ENCODE measurements around the gene ITGAV. TPM values are rescaled to one million over a fixed set of nuclear protein-coding genes. Genes with fewer than 3 reads are reported as not detected.

Gene ITGAV
- total and polyA plus RNA-seq, 2 donors (not counting 3 experiments of a cell fraction or from before 2014, with no cell fraction given): 61.8 to 131 TPM

- Histone ChIP-seq H3K4me3 (replicated peaks in 1 of 3; ENCODE audit: insufficient read depth in 1 of 3, low read depth in 1 of 3, low read length in 3 of 3) (no peak overlapping the region), H3K9ac (replicated peaks; ENCODE audit: extremely low read depth, insufficient read depth, low read length) (no peak overlapping the region), H3K36me3 (ENCODE audit: control insufficient read depth in 2 of 2, extremely low read depth in 1 of 2, insufficient read depth in 2 of 2, low read length in 2 of 2) (peaks cover 0 to 2% of the 10 kb centered on the region in 2 experiments), H2AFZ (ENCODE audit: low read depth, low read length) (no peak overlapping the region), H4K20me1 (replicated peaks; ENCODE audit: control insufficient read depth, extremely low read depth, insufficient read depth, low read length) (peaks cover 6% of the 10 kb centered on the region), H3K27ac (ENCODE audit: insufficient read depth, low read depth, low read length) (no peak overlapping the region), H3K9me3 (replicated peaks; ENCODE audit: control insufficient read depth, insufficient read depth, low read length) (no peaks in the 10 kb centered on the region), H3K9me1 (replicated peaks; ENCODE audit: control insufficient read depth, extremely low read depth, insufficient read depth, low read length) (no peaks in the 10 kb centered on the region), H3K4me2 (ENCODE audit: insufficient read depth, low read length) (no peak overlapping the region), H3K79me2 (ENCODE audit: control insufficient read depth, insufficient read depth, low read length) (peaks cover 65% of the 10 kb centered on the region), H3K27me3 (ENCODE audit: control insufficient read depth in 2 of 2, insufficient read depth in 2 of 2, low read length in 2 of 2) (no peaks in the 10 kb centered on the region), H3K4me1 (ENCODE audit: control insufficient read depth, extremely low read depth, insufficient read depth, low read length) (peaks cover 13% of the 10 kb centered on the region)
- intact Hi-C loops (cut with micrococcal nuclease): no loop called here
- dilution Hi-C loops (cut with MboI; ENCODE audit: extremely low pct_ligation_motif_present, low sequenced_read_pairs): no loop called here
- POLR2A ChIA-PET: no interaction called here
- CTCF ChIA-PET: interaction anchor here (0.7 to 1.3 kb wide), 7 partner anchors 9 to 121 kb away, joined by 3 to 7 read pairs (median 3); no protein-coding TSS in a partner anchor
- no TSS peak for BruUV-seq (replicated peaks)
- no peak for DNase-seq (ENCODE audit: low read depth, low spot score)
- no peak for TF ChIP-seq CTCF (IDR thresholded peaks at IDR 0.05; ENCODE audit: extremely low read depth in 1 of 2, insufficient read depth in 1 of 2, low read depth in 1 of 2, low read length in 2 of 2)
- TF ChIP-seq MAX (IDR thresholded peaks at IDR 0.05; ENCODE audit: insufficient read depth, insufficient read length): no peak
- TF ChIP-seq POLR2A (IDR thresholded peaks at IDR 0.05; ENCODE audit: low read depth, low read length): no peak
- TF ChIP-seq MYC (IDR thresholded peaks at IDR 0.05; ENCODE audit: low read depth, low read length): no peak
- TF ChIP-seq GATA2 (IDR thresholded peaks at IDR 0.05; ENCODE audit: insufficient read depth, insufficient read length, low read depth, low read length): no peak
- TF ChIP-seq EZH2 (IDR thresholded peaks at IDR 0.05; ENCODE audit: borderline replicate concordance, low read depth, low read length, severe bottlenecking): no peak
- no peak for TF ChIP-seq JUN (IDR thresholded peaks at IDR 0.05; ENCODE audit: borderline replicate concordance, insufficient read depth, insufficient read length, low read depth)
- TF ChIP-seq POLR2AphosphoS5 (IDR thresholded peaks at IDR 0.05; ENCODE audit: insufficient read depth, low read depth, low read length): no peak
- no peak for TF ChIP-seq FOS (IDR thresholded peaks at IDR 0.05; ENCODE audit: borderline replicate concordance, insufficient read depth, low read length)
- FAIRE-seq: no peak
Measured at GRCh38 chr2:186614373-186614772, 24.5 kb downstream of the ITGAV start.
